Left colon (tissue), 2 donors: ENCODE results near the gene CLIC2. TPM values are rescaled to one million over a fixed set of nuclear protein-coding genes. Genes with fewer than 3 reads are reported as not detected.

Experiments used
- ATAC-seq: fragments of 200-7000 bp; cut with Tn5 transposase; one replicate; pipeline ENCODE4 v1.9.1; 2020; ENCODE audit warnings: mild to moderate bottlenecking, moderate library complexity
- DNase-seq, 2 donors: peaks; one replicate each; pipeline ENCODE4 v3.0.0-alpha.2; 2020
- intact Hi-C, 2 donors: fragments of 100-400 bp; cut with DNase I in 1 of 2; cut with micrococcal nuclease in 1 of 2; formaldehyde crosslinking; loops; one replicate each; pipeline versions ENCODE4 v1.11.2 to v1.14.0; 2022; cut with DNase I, micrococcal nuclease
- microRNA-seq, 2 donors: library from miRNA; unstranded; fragments of <30 nt; microRNA quantifications; one replicate each; pipeline versions ENCODE4 v1.1.0 to v1.2.0, GENCODE V29; 2020
- total RNA-seq, 2 donors: library from RNA; stranded (reverse); fragmentation: NEBNext Ultra II Directional; extraction: Animal tissue kit (Norgen Biotek cat#: 25700); gene quantifications; one replicate each; pipeline ENCODE4 v1.2.1, GENCODE V29; 2021
- donor health status: DM: no; HTN: no; CAD: no.
- donor health status: DM: yes; HTN: yes; CAD: no.

Gene CLIC2
- total RNA-seq, 2 donors from 2014 or later = 3.5 to 6.7 TPM

- intact Hi-C loops = no loop called here
- ATAC-seq = no peak
- no peak for DNase-seq
These were observed 68.0 kb downstream of the CLIC2 start for GRCh38 chrX:155266439-155266838.

- intact Hi-C loops = no loop called here
- DNase-seq = peak; percentile 36 to 48
- ATAC-seq = peak; percentile 68
These were observed 70.4 kb downstream of the CLIC2 start, which contains the start of gene RAB39B for GRCh38 chrX:155263854-155264628. Gene RAB39B, minus strand, starts transcription at chrX:155264491. Its CDS starts 203 bp downstream, at chrX:155264288.

- intact Hi-C loops = no loop called here
- DNase-seq (no peak), ATAC-seq (no peak)
These were observed 71.3 kb downstream of the CLIC2 start for GRCh38 chrX:155262970-155263754.

- intact Hi-C loops = no loop called here
- ATAC-seq = no peak
- no peak for DNase-seq
These were observed 74.7 kb downstream of the CLIC2 start for GRCh38 chrX:155259752-155260151.

- DNase-seq (no peak), ATAC-seq (no peak)
- intact Hi-C loops = no loop called here
These were observed 83.0 kb downstream of the CLIC2 start for GRCh38 chrX:155251391-155251790.

DNA sequence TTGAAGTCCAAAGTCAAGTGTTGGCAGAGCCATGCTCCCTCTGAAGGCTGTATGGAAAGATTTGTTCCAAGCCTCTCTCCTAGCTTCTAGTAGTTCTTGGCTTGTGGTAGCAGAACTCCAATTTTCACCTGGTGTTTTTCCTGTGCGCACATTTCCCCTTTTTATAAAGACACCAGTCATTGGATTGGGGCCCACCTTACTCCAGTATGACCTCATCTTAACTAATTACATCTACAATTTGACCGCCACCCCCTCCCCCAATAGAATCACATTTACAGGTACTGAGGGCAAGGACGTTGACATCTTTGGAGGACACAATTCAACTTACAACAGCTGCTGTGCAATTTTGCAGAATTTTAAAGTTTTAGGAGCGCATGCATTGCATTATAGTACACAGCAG is 86.9 kb downstream of the CLIC2 start:
- DNase-seq (no peak), ATAC-seq (no peak)
- intact Hi-C loops = no loop called here

GRCh38 chrX:155246748-155247147 is 87.7 kb downstream of the CLIC2 start:
- intact Hi-C loops = no loop called here
- DNase-seq (no peak), ATAC-seq (no peak)

DNA sequence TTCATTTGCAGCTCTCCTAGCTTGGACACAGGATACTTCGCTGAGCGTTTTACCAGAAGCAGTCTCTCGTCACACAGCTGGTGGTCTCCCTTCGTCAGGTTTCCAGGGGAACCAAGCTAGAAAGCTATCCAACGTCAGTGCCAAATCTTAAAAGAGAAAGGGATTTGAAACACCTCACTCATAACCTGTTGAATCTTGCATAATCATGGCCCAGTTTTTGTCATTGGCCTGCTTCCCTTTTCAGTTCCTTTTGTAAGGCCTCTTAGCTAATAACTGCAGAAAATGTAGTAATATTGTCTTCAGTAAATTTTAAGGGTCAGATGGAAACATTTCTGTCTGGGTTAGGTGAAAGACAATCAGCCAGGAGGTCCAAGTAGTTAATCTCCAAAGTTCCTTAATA is 92.1 kb downstream of the CLIC2 start:
- intact Hi-C loops = no loop called here
- no peak for DNase-seq

GRCh38 chrX:155237719-155238118 is 96.7 kb downstream of the CLIC2 start:
- ATAC-seq = no peak
- no peak for DNase-seq
- intact Hi-C loops = no loop called here

More for the DNA sequence above, 92.1 kb downstream of the CLIC2 start:
- no peak for ATAC-seq

- DNase-seq (no peak), ATAC-seq (no peak)
- intact Hi-C loops = no loop called here
These were observed 98.5 kb downstream of the CLIC2 start for GRCh38 chrX:155235891-155236290.

DNA sequence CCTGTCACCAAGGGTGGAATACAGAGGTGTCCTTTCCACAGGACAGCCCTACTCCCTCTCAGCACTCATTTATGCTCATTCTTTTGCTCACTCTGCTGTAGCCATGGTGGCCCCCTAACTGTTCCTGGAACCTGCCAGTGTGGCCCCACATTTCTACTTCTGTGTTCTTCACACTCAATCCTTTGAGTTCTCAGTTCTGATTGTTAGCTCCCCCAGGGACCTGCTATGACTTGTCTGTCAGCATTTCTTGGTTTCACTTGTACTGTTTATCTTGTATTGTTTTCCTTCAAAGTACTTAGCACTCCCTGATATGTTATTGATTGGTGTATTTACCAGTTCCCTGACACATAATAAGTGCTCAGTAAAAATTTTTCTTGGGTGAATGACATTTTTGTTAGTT is 103.3 kb downstream of the CLIC2 start:
- intact Hi-C loops = no loop called here
- DNase-seq = no peak
- no peak for ATAC-seq

Small RNA genes within 50 kb of the gene (microRNA-seq; reads per million reads assigned to microRNA genes)
- 0 reads per million in 2 donors for gene MIR1184-2

Other genes with a start within 250 kb of the CLIC2 start
- gene VBP1, start 118.2 kb downstream of the CLIC2 start, total RNA-seq = 10 to 100 TPM; 33.6 to 33.9 TPM
- gene RAB39B, start 70.1 kb downstream of the CLIC2 start, total RNA-seq = under 1 TPM; 0.09 to 0.56 TPM
- not detected for gene F8A2, start 47.5 kb upstream of the CLIC2 start, total RNA-seq
- 10 to 100 TPM; 10.7 to 11.4 TPM for gene F8A3, start 124.0 kb upstream of the CLIC2 start, total RNA-seq